RKO (cell line): ENCODE results near the gene GBE1.
"Not testable (repeated sequence)": the region's sequence is repeated elsewhere in the genome, so short reads cannot be mapped to it uniquely, and the experiment has no call there.

Experiments used
- DNase-seq: peaks from one replicate; pipeline ENCODE4 v3.0.0-alpha.2; 2016; ENCODE audit warnings: low spot score

GBE1 gene

GRCh38 chr3:81760924-81761903 is at the start of gene GBE1:
Gene GBE1 (minus strand): TSS chr3:81761645. CDS start chr3:81761517, 128 bp downstream.
- DNase-seq = peak; percentile 97

GRCh38 chr3:81808900-81809299 is 47.5 kb upstream of the GBE1 start:
- no peak for DNase-seq

GRCh38 chr3:81799403-81799802 is 38.0 kb upstream of the GBE1 start:
- no peak for DNase-seq

- no peak for DNase-seq
Measured at GRCh38 chr3:81793410-81793809, 32.0 kb upstream of the GBE1 start.

GRCh38 chr3:81790117-81790516 is 28.7 kb upstream of the GBE1 start:
- DNase-seq = no peak

GRCh38 chr3:81789691-81790090 is 28.2 kb upstream of the GBE1 start:
- DNase-seq = no peak

- DNase-seq = no peak
Measured at GRCh38 chr3:81788610-81789009, 27.2 kb upstream of the GBE1 start.

GRCh38 chr3:81788044-81788443 is 26.6 kb upstream of the GBE1 start:
- no peak for DNase-seq

GRCh38 chr3:81782585-81782984 is 21.1 kb upstream of the GBE1 start:
- DNase-seq = no peak

GRCh38 chr3:81778678-81779182 is 17.3 kb upstream of the GBE1 start:
- no peak for DNase-seq

GRCh38 chr3:81776643-81777042 is 15.2 kb upstream of the GBE1 start:
- no peak for DNase-seq

GRCh38 chr3:81770710-81771109 is 9.3 kb upstream of the GBE1 start:
- DNase-seq = no peak

GRCh38 chr3:81769299-81769698 is 7.9 kb upstream of the GBE1 start:
- DNase-seq = no peak

- DNase-seq = not testable (repeated sequence)
Measured at GRCh38 chr3:81767250-81767859, 5.9 kb upstream of the GBE1 start.

GRCh38 chr3:81765400-81765799 is 4.0 kb upstream of the GBE1 start:
- DNase-seq = no peak

- no peak for DNase-seq
Measured at GRCh38 chr3:81764665-81765064, 3.2 kb upstream of the GBE1 start.

GRCh38 chr3:81764002-81764401 is 2.6 kb upstream of the GBE1 start:
- DNase-seq = no peak

GRCh38 chr3:81763001-81763400 is 1.6 kb upstream of the GBE1 start:
- no peak for DNase-seq

- DNase-seq = no peak
Measured at GRCh38 chr3:81761904-81762580, 597 bp upstream of the GBE1 start.

GRCh38 chr3:81760215-81760614 is 1.2 kb downstream of the GBE1 start:
- peak; percentile 35 for DNase-seq

- DNase-seq = not testable (repeated sequence)
Measured at GRCh38 chr3:81758771-81759170, 2.7 kb downstream of the GBE1 start.

- peak; percentile 29 for DNase-seq
Measured at GRCh38 chr3:81758275-81758674, 3.2 kb downstream of the GBE1 start.
